Activated CD4-positive, alpha-beta T cell treated with anti-CD3 and anti-CD28 coated beads, Interleukin-2, amount 10 ng/mL, durations not matched to agents 24 days and 14 days (primary cell): ENCODE measurements around the gene TBCCD1. TPM values are rescaled to one million over a fixed set of nuclear protein-coding genes. Genes with fewer than 3 reads are reported as not detected.
"Not testable (repeated sequence)": the region's sequence is repeated elsewhere in the genome, so short reads cannot be mapped to it uniquely, and the experiment has no call there.

Source experiments
- DNase-seq: peaks from one replicate; pipeline ENCODE4 v3.0.0; 2022
- H3K27ac Mint-ChIP-seq: one replicate; pipeline ENCODE4 v1.8.0; 2022; ENCODE audit warnings: mild to moderate bottlenecking, mixed read lengths
- H3K27me3 Mint-ChIP-seq: one replicate; pipeline ENCODE4 v1.8.0; 2022; ENCODE audit warnings: mixed read lengths
- H3K36me3 Mint-ChIP-seq: one replicate; pipeline ENCODE4 v1.8.0; 2022; ENCODE audit warnings: low read depth, mild to moderate bottlenecking, mixed read lengths
- H3K4me1 Mint-ChIP-seq: one replicate; pipeline ENCODE4 v1.8.0; 2021; ENCODE audit warnings: mixed read lengths
- H3K4me3 Mint-ChIP-seq: one replicate; pipeline ENCODE4 v1.8.0; 2022; ENCODE audit warnings: mild to moderate bottlenecking, moderate library complexity, mixed read lengths
- H3K9me3 Mint-ChIP-seq: one replicate; pipeline ENCODE4 v1.8.0; 2021; ENCODE audit warnings: mixed read lengths
- intact Hi-C: fragments of 100-400 bp; cut with micrococcal nuclease; formaldehyde crosslinking; loops from one replicate; pipeline ENCODE4 v1.15.1; 2023
- total RNA-seq: library from RNA; stranded (reverse); gene quantifications from 2 replicates; pipeline ENCODE4 v1.2.3, GENCODE V29; 2022

The TBCCD1 gene
- total RNA-seq, 1 donor from 2014 or later: 21.4 TPM

GRCh38 chr3:186588632-186589031 is 21.5 kb upstream of the TBCCD1 start:
- H3K4me3 Mint-ChIP-seq: no peak overlapping the region
- intact Hi-C loops: no loop called here
- H3K27ac Mint-ChIP-seq: no peak overlapping the region
- H3K27me3 Mint-ChIP-seq: no peaks in the 10 kb centered on the region
- H3K9me3 Mint-ChIP-seq: no peaks in the 10 kb centered on the region
- no peak for DNase-seq
- peaks cover 22% of the 10 kb centered on the region for H3K4me1 Mint-ChIP-seq
- peaks cover 28% of the 10 kb centered on the region for H3K36me3 Mint-ChIP-seq

- H3K4me3 Mint-ChIP-seq: no peak overlapping the region
- H3K4me1 Mint-ChIP-seq: peaks cover 25% of the 10 kb centered on the region
- intact Hi-C loops: no loop called here
- no peaks in the 10 kb centered on the region for H3K9me3 Mint-ChIP-seq
- DNase-seq: no peak
- no peaks in the 10 kb centered on the region for H3K27me3 Mint-ChIP-seq
- H3K36me3 Mint-ChIP-seq: peaks cover 39% of the 10 kb centered on the region
- no peak overlapping the region for H3K27ac Mint-ChIP-seq
Measured at GRCh38 chr3:186587183-186587582, 20.0 kb upstream of the TBCCD1 start.

- H3K27ac Mint-ChIP-seq, H3K27me3 Mint-ChIP-seq, intact Hi-C loops, DNase-seq, H3K9me3 Mint-ChIP-seq, H3K4me3 Mint-ChIP-seq: not testable (repeated sequence)
- H3K4me1 Mint-ChIP-seq: peaks cover 25% of the 10 kb centered on the region
- H3K36me3 Mint-ChIP-seq: peaks cover 47% of the 10 kb centered on the region
Measured at GRCh38 chr3:186586245-186586644, 19.1 kb upstream of the TBCCD1 start.

GRCh38 chr3:186583831-186584230 is 16.7 kb upstream of the TBCCD1 start:
- Mint-ChIP-seq H3K27ac (no peak overlapping the region), H3K27me3 (no peaks in the 10 kb centered on the region), H3K9me3 (no peaks in the 10 kb centered on the region), H3K4me1 (peaks cover 9% of the 10 kb centered on the region), H3K36me3 (peaks cover 64% of the 10 kb centered on the region), H3K4me3 (no peak overlapping the region)
- intact Hi-C loops: no loop called here
- no peak for DNase-seq

GRCh38 chr3:186582541-186582940 is 15.4 kb upstream of the TBCCD1 start:
- DNase-seq: no peak
- intact Hi-C loops: no loop called here
- Mint-ChIP-seq H3K36me3 (peaks cover 68% of the 10 kb centered on the region), H3K9me3 (no peaks in the 10 kb centered on the region), H3K4me1 (peaks cover 2% of the 10 kb centered on the region), H3K4me3 (no peak overlapping the region), H3K27ac (no peak overlapping the region), H3K27me3 (no peaks in the 10 kb centered on the region)

GRCh38 chr3:186580785-186581184 is 13.6 kb upstream of the TBCCD1 start:
- intact Hi-C loops: no loop called here
- Mint-ChIP-seq H3K27me3 (no peaks in the 10 kb centered on the region), H3K36me3 (peaks cover 74% of the 10 kb centered on the region), H3K27ac (no peak overlapping the region), H3K4me1 (peaks cover 2% of the 10 kb centered on the region), H3K9me3 (no peaks in the 10 kb centered on the region), H3K4me3 (no peak overlapping the region)
- DNase-seq: no peak

- Mint-ChIP-seq H3K27ac (no peak overlapping the region), H3K36me3 (peaks cover 66% of the 10 kb centered on the region), H3K9me3 (no peaks in the 10 kb centered on the region), H3K27me3 (no peaks in the 10 kb centered on the region), H3K4me3 (no peak overlapping the region), H3K4me1 (peaks cover 10% of the 10 kb centered on the region)
- no peak for DNase-seq
- intact Hi-C loops: no loop called here
Measured at GRCh38 chr3:186577521-186577920, 10.4 kb upstream of the TBCCD1 start.

GRCh38 chr3:186571644-186572013 is 4.5 kb upstream of the TBCCD1 start:
- Mint-ChIP-seq H3K27me3 (no peaks in the 10 kb centered on the region), H3K36me3 (peaks cover 45% of the 10 kb centered on the region), H3K4me3 (peak overlapping the region; percentile 90), H3K27ac (peak overlapping the region; percentile 99), H3K4me1 (peaks cover 41% of the 10 kb centered on the region), H3K9me3 (no peaks in the 10 kb centered on the region)
- DNase-seq: no peak
- intact Hi-C loops: loop anchor here (2.0 to 5.0 kb wide), 3 partner anchors 45 to 256 kb away; partner anchors contain the start of gene RFC4

GRCh38 chr3:186570941-186571643 is 4.0 kb upstream of the TBCCD1 start:
- peaks cover 46% of the 10 kb centered on the region for H3K4me1 Mint-ChIP-seq
- peak overlapping the region; percentile 90 for H3K4me3 Mint-ChIP-seq
- no peaks in the 10 kb centered on the region for H3K9me3 Mint-ChIP-seq
- DNase-seq: no peak
- H3K27ac Mint-ChIP-seq: peak overlapping the region; percentile 99
- H3K36me3 Mint-ChIP-seq: peaks cover 45% of the 10 kb centered on the region
- intact Hi-C loops: loop anchor here (1.0 to 5.0 kb wide), 6 partner anchors 46 to 633 kb away; partner anchors contain the start of genes EIF4A2, ETV5, RFC4 and TRA2B
- H3K27me3 Mint-ChIP-seq: no peaks in the 10 kb centered on the region

GRCh38 chr3:186570096-186570940 is 3.2 kb upstream of the TBCCD1 start, which contains the start of gene DNAJB11:
Gene DNAJB11, plus strand, starts transcription at chr3:186570720. Its CDS starts 178 bp downstream, at chr3:186570898.
- peak; percentile 99 for DNase-seq
- Mint-ChIP-seq H3K36me3 (peaks cover 37% of the 10 kb centered on the region), H3K4me1 (peaks cover 47% of the 10 kb centered on the region), H3K27ac (peak within 1 kb of the TSS; percentile 99), H3K9me3 (no peaks in the 10 kb centered on the region), H3K4me3 (peak within 1 kb of the TSS; percentile 90), H3K27me3 (no peaks in the 10 kb centered on the region)
- intact Hi-C loops: loop anchor here (1.0 to 5.0 kb wide), 6 partner anchors 46 to 632 kb away; partner anchors contain the start of genes EIF4A2, ETV5, RFC4 and TRA2B

- Mint-ChIP-seq H3K4me1 (peaks cover 45% of the 10 kb centered on the region), H3K27me3 (no peaks in the 10 kb centered on the region), H3K4me3 (peak overlapping the region; percentile 90), H3K36me3 (peaks cover 35% of the 10 kb centered on the region), H3K27ac (peak overlapping the region; percentile 99), H3K9me3 (no peaks in the 10 kb centered on the region)
- DNase-seq: no peak
- intact Hi-C loops: loop anchor here (1.0 to 5.0 kb wide), 7 partner anchors 47 to 631 kb away; partner anchors contain the start of genes EIF4A2, ETV5, RFC4 and ST6GAL1
Measured at GRCh38 chr3:186569779-186570095, 2.6 kb upstream of the TBCCD1 start.

GRCh38 chr3:186569361-186569760 is 2.2 kb upstream of the TBCCD1 start:
- not testable (repeated sequence) for H3K27me3 Mint-ChIP-seq, H3K9me3 Mint-ChIP-seq
- Mint-ChIP-seq H3K4me1 (peaks cover 45% of the 10 kb centered on the region), H3K4me3 (peak overlapping the region; percentile 90), H3K36me3 (peaks cover 35% of the 10 kb centered on the region), H3K27ac (peak overlapping the region; percentile 99)
- intact Hi-C loops: loop anchor here (5.0 kb wide), 1 partner anchor 363 kb away; the partner anchor contains the start of gene ST6GAL1
- DNase-seq: peak; percentile 55

- peaks cover 44% of the 10 kb centered on the region for H3K4me1 Mint-ChIP-seq
Measured at GRCh38 chr3:186566772-186567071, 417 bp downstream of the TBCCD1 start.

GRCh38 chr3:186564586-186564985 is 2.6 kb downstream of the TBCCD1 start:
- peaks cover 33% of the 10 kb centered on the region for H3K36me3 Mint-ChIP-seq
- no peak overlapping the region for H3K4me3 Mint-ChIP-seq

More at GRCh38 chr3:186566772-186567071, 417 bp downstream of the TBCCD1 start:
- H3K27ac Mint-ChIP-seq: peak overlapping the region; percentile 89
- no peaks in the 10 kb centered on the region for H3K27me3 Mint-ChIP-seq
- peak overlapping the region; percentile 97 for H3K4me3 Mint-ChIP-seq
- no peaks in the 10 kb centered on the region for H3K9me3 Mint-ChIP-seq
- H3K36me3 Mint-ChIP-seq: peaks cover 31% of the 10 kb centered on the region
- intact Hi-C loops: loop anchor here (2.0 to 5.0 kb wide), 2 partner anchors 32 to 366 kb away; partner anchors contain the start of gene ST6GAL1
- no peak for DNase-seq

More at GRCh38 chr3:186564586-186564985, 2.6 kb downstream of the TBCCD1 start:
- Mint-ChIP-seq H3K9me3 (no peaks in the 10 kb centered on the region), H3K27ac (no peak overlapping the region), H3K4me1 (peaks cover 36% of the 10 kb centered on the region), H3K27me3 (no peaks in the 10 kb centered on the region)
- intact Hi-C loops: no loop called here
- DNase-seq: no peak
